Adrenal gland (tissue), 5 donors: ENCODE data around the gene SLC30A2.

Source experiments
- POLR2A ChIP-seq, 2 donors: fragments of 450-650 bp; IDR thresholded peaks; one replicate each; pipeline ENCODE4 v1.6.1; 2017; ENCODE audit warnings: antibody characterized with exemption in 2 of 2, mild to moderate bottlenecking in 2 of 2, moderate library complexity in 1 of 2
- TF ChIP-seq, protein P1 (sequence below), 6 experiments: fragments of 450-650 bp in 4 of 6; fragments of 200-600 bp in 2 of 6; sonication (generic) in 1 of 6; IDR thresholded peaks; 1 replicate in 5 of 6; 2 replicates in 1 of 6; pipeline versions ENCODE4 v1.5.1 to v1.8.0; 2016 to 2021; ENCODE audit warnings: antibody characterized with exemption in 6 of 6, mild to moderate bottlenecking in 2 of 6, moderate library complexity in 1 of 6
- donor health status: DM: no; HTN: no; CAD: no.

- TF ChIP-seq POLR2A (IDR thresholded peaks at IDR 0.05): no peak
- TF ChIP-seq, protein P1, sequence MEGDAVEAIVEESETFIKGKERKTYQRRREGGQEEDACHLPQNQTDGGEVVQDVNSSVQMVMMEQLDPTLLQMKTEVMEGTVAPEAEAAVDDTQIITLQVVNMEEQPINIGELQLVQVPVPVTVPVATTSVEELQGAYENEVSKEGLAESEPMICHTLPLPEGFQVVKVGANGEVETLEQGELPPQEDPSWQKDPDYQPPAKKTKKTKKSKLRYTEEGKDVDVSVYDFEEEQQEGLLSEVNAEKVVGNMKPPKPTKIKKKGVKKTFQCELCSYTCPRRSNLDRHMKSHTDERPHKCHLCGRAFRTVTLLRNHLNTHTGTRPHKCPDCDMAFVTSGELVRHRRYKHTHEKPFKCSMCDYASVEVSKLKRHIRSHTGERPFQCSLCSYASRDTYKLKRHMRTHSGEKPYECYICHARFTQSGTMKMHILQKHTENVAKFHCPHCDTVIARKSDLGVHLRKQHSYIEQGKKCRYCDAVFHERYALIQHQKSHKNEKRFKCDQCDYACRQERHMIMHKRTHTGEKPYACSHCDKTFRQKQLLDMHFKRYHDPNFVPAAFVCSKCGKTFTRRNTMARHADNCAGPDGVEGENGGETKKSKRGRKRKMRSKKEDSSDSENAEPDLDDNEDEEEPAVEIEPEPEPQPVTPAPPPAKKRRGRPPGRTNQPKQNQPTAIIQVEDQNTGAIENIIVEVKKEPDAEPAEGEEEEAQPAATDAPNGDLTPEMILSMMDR (IDR thresholded peaks at IDR 0.05): no peak
These were observed 55.1 kb downstream of the SLC30A2 start for GRCh38 chr1:25990702-25991395.
